GDM1 (cell line): Measurements from ENCODE around the gene RAB6A.

Experiments
- DNase-seq: peaks from one replicate; lab custom pipeline; 2025; lab: John Stamatoyannopoulos, UW

The RAB6A gene

DNA sequence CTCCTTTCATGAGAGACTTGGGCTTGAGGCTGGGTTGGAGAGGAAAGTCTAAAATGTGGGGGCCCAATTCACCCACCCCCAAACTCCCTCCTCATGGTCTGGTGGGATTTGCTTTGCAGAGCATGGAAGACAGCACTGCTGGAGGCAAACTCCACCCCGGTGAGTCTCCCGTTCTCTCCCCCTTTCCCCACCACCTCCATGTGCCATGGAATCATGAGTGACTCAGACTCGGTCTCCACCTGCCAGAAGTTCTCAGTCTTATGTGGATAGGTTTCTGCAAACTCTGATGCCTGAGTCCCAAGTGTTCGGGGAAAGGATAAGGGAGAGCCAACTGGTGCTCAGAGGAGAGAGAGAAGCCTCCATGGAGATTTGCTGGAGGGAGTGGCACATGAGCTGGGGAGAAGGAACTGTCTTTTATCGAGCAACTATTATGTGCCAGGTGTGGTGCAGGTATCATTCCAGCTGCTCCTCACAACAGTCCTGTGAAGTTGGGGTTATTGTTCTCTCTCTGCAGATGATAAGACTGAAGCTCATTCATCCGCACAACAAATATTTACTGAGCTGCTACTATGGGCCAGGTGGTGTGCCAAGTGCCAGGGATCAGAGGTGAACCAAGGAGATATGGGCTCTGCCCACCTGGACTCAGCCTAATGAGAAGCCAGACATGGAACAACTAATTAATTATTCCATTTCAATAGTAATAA is 107.9 kb downstream of the RAB6A start:
- DNase-seq = no peak

DNA sequence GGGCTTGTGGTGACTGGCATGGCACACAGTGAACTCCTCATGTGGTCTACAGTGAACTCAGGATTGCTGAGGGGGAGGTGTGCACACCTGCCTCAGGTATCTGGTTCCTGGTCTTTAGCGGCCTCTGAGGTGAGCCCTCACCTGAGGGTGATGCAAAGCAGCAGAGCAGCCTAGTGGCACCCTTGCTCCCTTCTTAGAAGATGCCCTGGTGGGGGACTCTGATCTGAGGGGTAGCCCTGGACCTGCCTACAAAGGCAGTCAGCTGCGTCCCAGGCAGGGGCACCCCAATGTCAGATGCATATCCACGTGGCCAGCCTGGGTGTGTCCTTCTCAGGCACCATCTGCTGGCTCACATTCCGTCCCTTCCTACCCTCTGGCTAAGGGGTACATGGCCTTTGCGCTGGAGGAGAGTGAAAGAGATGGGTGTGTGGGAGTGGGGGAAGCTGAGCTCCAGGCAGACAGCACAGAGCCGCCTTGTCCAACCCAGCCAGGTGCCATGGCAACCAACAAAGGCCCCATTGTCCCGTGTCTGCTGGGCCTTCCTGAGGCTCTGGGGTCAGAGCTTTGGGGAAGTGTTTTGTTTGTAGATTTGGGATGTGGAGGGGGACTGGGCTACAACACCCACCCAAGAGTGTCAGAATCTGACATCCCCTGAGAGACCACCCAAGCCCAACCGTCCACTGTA is 108.7 kb downstream of the RAB6A start:
- DNase-seq = no peak

DNA sequence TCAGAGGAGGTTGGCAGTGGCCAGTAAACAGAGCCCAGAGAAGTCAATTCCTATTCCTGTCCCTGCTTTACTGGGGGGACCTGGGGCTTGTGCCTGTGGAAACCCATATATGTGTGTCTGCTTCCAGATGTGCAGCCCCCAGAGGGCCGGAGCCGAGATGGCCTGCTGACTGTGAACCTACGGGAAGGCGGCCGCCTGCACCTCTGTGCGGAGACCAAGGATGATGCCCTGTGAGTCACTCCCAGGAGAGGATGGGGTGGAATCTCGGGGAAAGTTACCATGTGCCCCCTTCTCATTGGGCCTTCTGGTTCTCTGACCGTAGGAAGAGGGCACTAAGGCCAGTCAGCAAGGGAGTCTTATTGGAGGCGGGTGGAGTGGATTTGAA is 109.2 kb downstream of the RAB6A start:
- DNase-seq = no peak

DNA sequence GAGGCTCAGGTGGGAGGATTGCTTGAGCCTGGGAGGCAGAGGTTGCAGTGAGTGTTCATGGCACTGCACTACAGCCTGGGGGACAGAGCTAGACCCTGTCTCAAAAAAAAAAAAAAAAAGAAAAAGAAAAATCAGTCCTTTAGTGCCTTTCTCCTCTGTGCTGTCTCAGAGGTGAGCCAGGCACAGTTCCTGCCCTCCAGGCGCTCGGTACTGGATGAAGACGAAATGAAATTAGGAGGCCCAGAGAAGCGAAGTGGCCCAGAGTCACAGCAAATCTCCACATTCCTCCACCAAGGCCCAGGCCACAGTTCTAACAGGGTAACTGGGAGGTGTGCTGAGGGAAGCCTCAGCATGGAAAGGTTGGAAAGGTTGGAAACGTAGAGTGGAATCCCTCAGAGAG is 109.6 kb downstream of the RAB6A start:
- no peak for DNase-seq

DNA sequence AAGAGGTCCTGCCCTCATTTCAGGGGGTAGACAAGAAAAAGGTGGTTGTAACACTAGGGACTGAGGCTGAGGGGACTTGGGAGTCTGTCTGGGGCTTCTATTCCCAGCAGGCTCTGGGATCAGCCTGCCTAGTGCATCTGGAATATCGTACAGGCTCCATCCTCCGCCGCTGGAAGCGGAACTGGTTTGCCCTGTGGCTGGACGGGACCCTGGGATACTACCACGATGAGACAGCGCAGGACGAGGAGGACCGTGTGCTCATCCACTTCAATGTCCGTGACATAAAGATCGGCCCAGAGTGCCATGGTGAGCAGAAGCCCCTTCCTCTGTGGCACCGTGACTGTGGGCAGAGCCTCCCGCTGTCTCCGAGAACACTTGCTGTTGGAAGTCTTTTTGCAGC is 110.5 kb downstream of the RAB6A start:
- DNase-seq = no peak

DNA sequence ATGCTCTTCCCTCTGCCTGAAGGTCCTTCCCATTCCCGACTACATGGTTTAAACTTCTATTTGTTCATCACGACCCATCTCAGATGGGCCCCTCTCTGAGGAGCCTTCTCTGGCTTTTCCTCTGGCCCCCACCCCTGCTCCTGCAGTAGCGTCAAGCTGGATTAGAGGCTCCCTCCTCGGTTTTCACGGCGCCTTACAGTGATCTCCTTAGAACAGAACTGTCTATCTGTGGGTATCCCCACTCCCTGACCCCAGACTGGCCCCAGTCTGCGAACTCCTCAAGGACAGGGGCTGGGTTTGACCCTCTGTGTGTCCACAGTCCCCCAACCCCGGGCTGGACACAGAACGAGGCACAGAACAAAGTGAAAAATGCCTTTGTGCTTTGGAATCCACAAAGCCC is 111.7 kb downstream of the RAB6A start:
- no peak for DNase-seq

DNA sequence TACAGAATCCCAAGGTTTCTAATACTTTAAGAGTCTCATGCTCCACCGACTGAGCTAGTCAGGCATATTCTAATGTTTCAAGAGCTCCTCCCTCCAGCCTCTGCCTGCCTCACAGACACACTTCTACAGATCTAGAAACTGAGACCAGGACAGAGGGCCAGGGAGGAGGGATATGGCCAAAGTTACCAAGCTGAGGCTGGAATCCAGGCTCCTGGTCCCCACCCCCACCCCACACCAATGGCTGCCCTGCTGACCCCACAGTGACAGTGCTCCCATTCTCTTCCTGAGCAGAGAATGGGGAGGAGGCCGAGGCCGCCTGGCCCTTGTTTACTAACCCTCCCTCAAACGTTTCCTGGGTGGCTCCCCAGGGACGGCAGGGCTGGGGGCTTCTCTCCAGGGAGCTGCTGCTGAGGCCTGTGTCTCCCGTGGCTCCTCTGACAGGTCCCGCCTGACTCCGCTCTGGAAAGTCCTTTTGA is 112.3 kb downstream of the RAB6A start:
- DNase-seq = no peak

DNA sequence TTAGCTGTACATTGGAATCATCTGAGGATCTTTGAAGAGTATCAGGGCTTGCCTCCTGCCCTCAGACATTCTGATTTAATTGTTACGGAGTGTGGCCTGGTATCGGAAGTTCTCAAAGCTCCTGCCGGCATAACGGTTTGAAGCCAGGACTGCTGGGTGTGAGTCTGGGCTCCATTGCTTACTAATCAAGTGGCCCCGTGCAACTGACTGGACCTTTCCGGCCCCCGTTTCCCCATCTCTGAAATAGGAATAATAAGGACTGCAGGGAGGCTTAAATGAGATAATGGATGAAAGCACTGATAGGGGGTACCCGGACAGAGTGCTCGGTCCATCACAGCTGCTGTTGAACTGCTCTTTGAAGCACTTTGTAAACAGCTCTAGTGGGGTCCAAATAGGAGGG is 112.8 kb downstream of the RAB6A start:
- no peak for DNase-seq

DNA sequence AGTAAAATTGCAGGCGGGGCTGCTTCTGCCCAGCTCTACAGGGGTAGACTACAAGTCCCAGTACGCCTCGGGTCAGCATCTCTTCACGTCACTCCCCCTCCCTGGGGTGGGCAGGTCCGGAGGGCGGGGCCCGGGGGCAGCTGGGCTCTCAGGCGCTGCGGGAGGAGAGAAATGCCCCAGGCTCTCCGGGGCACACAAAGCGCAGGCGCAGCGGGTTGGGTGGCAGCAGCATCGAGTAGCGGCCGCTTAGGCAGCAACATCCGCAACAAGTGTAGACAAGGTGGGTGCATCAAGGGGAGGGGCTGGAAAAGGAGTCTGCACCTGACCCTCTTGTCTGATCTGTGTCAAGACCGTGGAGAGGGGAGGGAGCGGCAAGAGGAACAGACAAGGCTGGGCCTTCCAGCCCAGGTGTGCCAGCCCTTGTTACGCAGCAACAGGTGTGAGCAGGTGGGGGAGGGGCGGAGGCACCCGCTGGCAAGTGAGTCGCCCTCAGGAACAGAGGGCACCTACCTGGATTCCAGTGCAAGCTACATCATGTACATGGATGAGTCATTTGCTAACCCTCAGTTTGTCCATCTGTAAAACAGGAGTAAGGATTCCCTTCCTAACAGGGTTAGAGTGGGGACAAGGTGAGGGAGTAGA is 113.3 kb downstream of the RAB6A start:
- DNase-seq = no peak

DNA sequence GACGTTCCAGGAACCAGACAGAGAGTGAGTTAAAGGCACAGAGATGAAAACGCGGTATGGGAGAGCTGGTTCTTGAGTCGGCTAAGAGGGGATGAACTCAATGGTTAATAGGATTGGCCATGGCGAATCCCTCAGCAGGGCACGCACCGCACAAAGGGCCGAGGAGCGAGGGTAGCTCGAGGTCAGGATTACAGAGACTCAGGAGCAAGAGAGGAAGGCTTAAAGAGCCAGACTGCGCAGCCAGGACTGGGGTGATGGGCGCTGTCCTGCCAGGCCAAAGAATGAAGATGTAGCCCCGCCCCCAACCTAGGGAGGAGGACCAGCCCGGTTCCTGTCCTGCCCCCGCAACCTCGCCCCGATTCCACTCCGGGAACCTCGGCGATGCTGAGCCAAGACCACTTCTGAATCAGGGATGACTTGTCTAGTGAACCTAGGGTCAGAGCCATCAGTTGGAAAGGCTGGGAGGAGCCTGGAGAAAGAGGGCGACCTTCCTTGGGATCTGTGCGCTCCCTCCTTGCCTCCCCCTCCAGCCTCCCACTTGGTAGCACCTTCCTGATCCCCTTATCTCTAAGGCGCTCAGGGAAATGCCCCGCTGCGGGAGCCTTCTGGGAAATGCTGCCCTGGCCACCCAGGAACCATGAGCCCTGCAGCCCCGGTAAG is 114.8 kb downstream of the RAB6A start, which contains the start of gene PLEKHB1:
Gene PLEKHB1 (plus strand): TSS at position 610 of the 660 bp plus-strand sequence. CDS start 28 bp downstream, at position 638.
- no peak for DNase-seq

DNA sequence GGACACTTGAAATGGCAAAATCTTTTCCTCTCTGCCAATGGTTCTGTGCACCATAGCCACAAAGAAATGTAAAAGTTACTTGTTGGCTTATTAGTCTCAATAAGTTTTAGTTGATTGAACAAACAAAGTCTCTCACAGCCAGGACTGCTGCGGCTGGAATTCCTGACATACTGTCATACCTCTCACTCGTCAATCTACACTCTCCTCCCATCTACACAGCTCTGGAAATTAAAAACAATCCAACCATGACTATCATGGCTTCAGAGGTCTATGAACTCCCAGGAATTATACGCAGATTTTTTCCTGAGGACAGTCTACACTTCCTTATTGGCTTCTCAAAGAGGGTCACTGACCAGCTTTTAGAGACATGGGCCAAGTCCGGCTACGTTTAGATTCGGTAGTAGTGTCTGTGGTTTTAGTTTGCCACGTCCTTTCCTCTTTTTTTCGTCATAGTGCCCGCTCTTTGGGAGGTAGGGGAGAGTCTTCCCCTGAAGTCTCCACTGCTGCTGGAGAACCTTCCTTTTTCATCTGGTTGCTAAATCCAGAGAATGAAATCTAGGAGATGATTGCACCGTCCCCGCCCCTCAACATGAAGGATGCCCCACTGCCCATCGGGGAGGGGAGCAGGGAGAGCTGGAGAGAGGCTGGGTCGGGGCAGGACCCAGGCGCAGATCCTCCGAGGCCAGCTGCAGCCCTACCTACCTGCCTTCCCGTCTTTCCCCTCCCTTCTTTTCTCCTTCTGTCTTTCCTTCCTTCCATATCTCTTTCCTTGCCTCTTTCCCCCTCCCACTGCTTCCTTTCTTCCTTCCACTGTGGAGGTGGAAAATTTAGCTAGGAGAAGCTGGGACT is 115.5 kb downstream of the RAB6A start:
- DNase-seq = no peak

DNA sequence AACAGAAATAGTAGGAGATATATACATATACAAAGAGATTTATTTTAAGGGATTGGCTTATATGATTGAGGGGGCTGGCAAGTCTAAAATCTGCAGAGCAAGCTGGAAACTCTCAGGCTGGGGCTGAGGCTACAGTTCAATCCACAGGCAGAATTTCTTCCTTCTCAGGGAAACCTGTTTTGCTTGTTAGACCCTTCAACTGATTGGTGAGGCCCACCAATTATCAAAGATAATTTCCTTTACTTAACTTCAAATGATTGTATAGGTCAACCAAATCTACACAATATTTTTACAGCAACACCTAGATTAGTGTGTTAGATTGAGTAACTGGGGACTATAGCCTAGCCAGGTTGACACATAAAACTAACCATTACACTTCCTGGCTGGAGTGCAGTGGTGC is 119.2 kb downstream of the RAB6A start:
- no peak for DNase-seq

DNA sequence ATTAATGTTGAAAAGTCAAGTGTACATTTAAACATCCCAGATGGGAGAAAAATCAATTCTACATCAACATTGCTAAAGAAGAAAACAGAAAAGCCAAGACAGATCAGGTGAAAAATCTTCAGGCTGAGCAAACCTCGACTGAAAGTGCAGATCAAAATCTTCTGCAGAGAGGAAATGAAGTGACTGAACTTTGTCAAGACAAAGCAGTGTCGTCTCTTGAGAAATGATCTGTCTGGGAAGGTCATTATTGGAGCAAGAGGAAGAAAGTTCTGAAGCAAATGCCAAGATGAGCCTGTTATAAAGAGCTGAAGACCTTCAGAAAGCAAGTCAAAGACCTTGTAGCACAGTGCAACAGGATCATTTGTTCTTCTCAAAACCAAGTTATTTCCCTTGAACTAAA is 120.3 kb downstream of the RAB6A start:
- no peak for DNase-seq

DNA sequence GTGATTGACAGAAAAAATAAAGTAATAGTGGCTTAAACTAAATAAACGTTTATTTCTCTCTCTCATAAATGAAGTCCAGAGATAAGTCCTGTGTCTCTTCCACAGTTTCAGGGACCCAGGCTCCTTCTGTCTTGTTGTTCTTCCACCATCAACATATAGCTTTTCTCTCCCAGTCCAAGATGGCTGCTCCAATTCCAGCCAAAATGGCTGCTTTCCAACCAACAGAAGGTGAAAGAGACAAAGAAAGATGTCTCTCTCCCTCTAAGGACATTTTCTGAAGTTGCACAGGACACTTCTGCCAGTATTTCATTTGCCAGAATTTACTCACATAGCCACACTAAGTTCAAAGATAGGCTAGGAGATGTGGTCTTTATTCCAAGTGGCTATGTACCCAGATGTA is 123.9 kb downstream of the RAB6A start:
- DNase-seq = no peak

DNA sequence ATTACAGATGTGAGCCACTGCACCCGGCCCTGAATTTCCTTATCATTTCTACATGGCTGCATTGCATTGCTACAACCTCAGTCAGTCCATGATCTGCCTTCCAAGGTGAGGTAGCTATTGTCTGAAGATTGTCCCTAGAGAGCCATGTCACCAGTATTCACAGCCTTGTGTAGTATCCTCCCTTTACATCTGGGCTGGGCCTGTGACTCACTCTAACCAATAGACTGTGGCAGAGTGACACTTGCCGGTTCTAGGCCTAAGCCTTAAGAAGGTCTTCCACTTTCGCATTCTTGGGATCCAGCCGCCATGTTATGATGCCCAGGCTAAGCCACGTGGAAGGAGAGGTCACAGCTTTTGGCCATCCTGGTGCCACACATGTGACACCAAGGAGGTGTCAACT is 124.6 kb downstream of the RAB6A start:
- no peak for DNase-seq

DNA sequence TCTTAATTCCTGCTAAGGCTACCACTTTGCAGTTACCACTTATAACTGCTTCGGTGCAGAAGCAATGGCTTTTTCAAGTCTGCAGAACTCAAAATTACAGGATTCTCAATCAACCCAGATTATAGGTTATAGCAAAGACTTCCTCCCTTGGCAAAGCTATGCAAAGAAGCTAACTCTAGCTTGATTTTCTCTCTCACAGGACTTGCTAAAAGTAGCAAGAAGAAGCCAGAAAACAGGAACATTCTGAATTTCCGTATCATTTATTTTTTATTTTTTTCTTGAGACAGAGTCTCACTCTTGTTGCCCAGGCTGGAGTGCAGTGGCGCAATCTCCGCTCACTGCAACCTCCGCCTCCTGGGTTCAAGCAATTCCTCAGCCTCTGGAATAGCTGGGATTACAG is 125.2 kb downstream of the RAB6A start:
- DNase-seq = no peak

DNA sequence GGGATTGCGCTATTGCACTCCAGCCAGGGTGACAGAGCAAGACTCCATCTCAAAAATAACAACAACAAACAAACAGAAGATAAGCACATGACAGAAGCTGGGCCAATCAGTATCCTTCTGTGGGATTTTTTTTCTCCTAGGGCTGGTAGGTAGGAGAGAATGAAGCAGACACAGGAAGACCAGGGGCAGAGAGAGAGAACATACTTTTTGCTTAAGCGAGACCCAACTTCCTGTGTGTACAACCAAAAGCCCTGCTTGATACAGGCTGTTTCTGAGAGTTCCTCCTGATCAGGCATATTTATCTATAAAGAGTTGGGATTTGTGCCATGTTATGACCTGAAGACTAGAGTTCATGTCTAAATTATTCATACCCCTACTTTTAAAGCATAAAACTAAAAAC is 126.9 kb downstream of the RAB6A start:
- no peak for DNase-seq

DNA sequence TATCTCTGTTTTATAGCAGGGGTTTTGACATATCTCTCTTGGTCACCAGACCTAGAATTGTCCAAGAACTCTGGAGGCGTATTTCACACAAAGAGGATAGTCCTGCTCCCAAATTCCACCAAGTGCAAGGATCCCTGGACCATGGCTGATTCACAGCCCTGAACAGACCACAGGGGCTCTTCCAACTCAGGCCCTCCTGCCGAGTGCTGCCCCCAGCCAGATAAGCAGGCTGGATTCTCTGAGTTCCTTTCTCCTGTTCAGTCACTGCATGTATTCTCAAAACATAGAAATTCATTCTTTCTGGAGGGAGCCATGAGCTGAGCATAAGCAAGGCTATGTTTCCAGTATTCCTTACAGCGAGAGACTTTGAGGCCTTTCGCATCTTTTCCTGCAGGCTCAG is 127.9 kb downstream of the RAB6A start:
- DNase-seq = no peak

DNA sequence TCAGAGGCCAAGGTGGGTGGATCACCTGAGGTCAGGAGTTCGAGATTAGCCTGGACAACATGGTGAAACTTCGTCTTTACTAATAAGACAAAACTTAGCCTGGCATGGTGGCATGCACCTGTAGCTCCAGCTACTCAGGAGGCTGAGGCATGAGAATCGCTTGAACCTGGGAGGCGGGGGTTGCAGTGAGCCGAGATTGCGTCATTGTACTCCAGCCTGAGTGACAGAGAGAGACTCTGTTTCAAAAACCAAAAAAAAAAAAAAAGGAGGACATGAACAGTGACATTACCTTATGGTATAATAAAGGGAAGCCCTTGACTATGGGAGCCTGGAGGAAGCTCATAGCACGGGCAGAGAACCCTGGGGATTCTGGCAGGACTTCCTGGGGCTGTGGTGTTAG is 131.0 kb downstream of the RAB6A start:
- no peak for DNase-seq

DNA sequence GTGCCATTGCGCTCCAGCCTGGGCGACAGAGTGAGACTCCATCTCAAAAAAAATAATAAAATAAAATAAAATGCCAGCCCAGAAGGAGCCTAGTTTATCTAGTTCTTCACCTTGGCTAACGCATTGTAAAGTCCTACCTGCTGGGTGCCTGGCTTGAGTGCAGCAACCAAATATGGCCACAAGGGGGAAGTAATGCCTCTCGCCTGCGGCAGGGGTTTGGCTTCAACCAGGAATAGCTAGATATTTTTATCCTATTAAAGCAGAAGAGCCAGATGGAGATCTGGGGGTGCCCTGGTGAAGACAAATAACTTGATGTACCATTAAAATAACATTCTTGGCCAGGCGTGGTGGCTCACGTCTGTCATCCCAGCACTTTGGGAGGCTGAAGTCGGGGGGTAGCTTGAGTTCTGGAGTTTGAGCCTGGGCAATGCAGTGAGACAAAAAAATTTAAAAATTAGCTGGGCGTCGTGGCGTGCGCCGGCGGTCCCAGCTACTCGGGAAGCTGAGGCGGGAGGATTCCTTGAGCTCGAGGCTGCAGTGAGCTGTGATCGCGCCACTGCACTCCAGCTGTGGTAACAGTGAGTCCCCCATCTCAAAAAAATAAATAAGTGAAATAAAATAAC is 135.1 kb downstream of the RAB6A start:
- peak; percentile 25 for DNase-seq
